HepG2 (cell line): ENCODE data around the gene IQCH. TPM values are rescaled to one million over a fixed set of nuclear protein-coding genes. Genes with fewer than 3 reads are reported as not detected.

ENCODE experiments used
- ATAC-seq: fragments of 200-7000 bp; cut with Tn5 transposase; 3 replicates; pipeline ENCODE4 v1.9.1; 2020; ENCODE audit warnings: mild to moderate bottlenecking, moderate library complexity
- BruUV-seq: library from RNA; stranded (reverse); fragments of 400-500 nt; replicated peaks from 2 replicates; lab custom pipeline; 2021; lab: Mats Ljungman, UMichigan
- CTCF ChIA-PET: fragments of 300-600 bp; formaldehyde crosslinking; extraction: SDS; loops from one replicate; lab custom pipeline; 2021; ENCODE audit warnings: low total read pairs, inconsistent platforms, low intra/inter-chr PET ratio; lab: Yijun Ruan, JAX
- POLR2A ChIA-PET: fragments of 350-600 bp; sonication (Branson Sonifier 250); formaldehyde crosslinking; loops from one replicate; lab custom pipeline; 2020; ENCODE audit warnings: antibody characterized with exemption, inconsistent platforms; lab: Yijun Ruan, JAX
- DNase-seq: peaks from one replicate; pipeline ENCODE4 v3.0.0-alpha.2; 2015; ENCODE audit warnings: low spot score
- FAIRE-seq: peaks from 3 replicates; lab custom pipeline; 2011; peaks lifted over from hg19 to GRCh38; lab: Jason Lieb, UNC
- H2AFZ ChIP-seq: one replicate; pipeline ENCODE4 v1.6.1; 2011; ENCODE audit warnings: low read length, inconsistent platforms
- H3K27ac ChIP-seq: fragments of 300-600 bp; 3 replicates; pipeline ENCODE4 v1.8.0; 2011; ENCODE audit warnings: mixed run types, mild to moderate bottlenecking, mixed read lengths, low read length, inconsistent platforms; ENCODE audit not compliant: insufficient read depth; ENCODE audit errors: extremely low read length
- H3K27me3 ChIP-seq, 2 experiments: fragments of 200-600 bp in 1 of 2; 2 replicates in 1 of 2; 3 replicates in 1 of 2; pipeline versions ENCODE4 v1.6.0 to v1.8.0; 2011; ENCODE audit warnings: low read length in 2 of 2, mild to moderate bottlenecking in 2 of 2, moderate library complexity in 2 of 2, inconsistent platforms in 1 of 2; ENCODE audit not compliant: insufficient read depth in 2 of 2, control insufficient read depth in 1 of 2
- H3K36me3 ChIP-seq, 2 experiments: fragments of 200-600 bp in 1 of 2; replicated peaks in 1 of 2; 2 replicates in 1 of 2; 3 replicates in 1 of 2; pipeline versions ENCODE4 v1.5.1 to v1.8.0; 2011; ENCODE audit warnings: low read length in 2 of 2, inconsistent platforms in 1 of 2; ENCODE audit not compliant: insufficient read depth in 2 of 2, control insufficient read depth in 1 of 2
- H3K4me1 ChIP-seq: 2 replicates; pipeline ENCODE4 v1.5.1; 2012; ENCODE audit warnings: low read length, inconsistent platforms; ENCODE audit not compliant: insufficient read depth
- H3K4me2 ChIP-seq: 2 replicates; pipeline ENCODE4 v1.6.0; 2011; ENCODE audit warnings: low read depth, low read length, inconsistent platforms
- H3K4me3 ChIP-seq, 3 experiments: fragments of 200-600 bp in 1 of 3; sonication (generic), shearing (Covaris generic) in 1 of 3; replicated peaks in 1 of 3; 2 replicates each; pipeline ENCODE4 v1.5.1; 2011 to 2016; ENCODE audit warnings: low read length in 3 of 3, inconsistent platforms in 2 of 3, low read depth in 2 of 3, mild to moderate bottlenecking in 2 of 3, control low read depth in 1 of 3, mixed read lengths in 1 of 3; ENCODE audit not compliant: insufficient read depth in 1 of 3
- H3K79me2 ChIP-seq: one replicate; pipeline ENCODE4 v1.6.1; 2011; ENCODE audit warnings: low read length, inconsistent platforms; ENCODE audit not compliant: insufficient read depth
- H3K9ac ChIP-seq: 2 replicates; pipeline ENCODE4 v1.6.0; 2011; ENCODE audit warnings: mild to moderate bottlenecking, low read depth, low read length, inconsistent platforms; ENCODE audit not compliant: insufficient read depth
- H3K9me3 ChIP-seq: 2 replicates; pipeline ENCODE4 v1.5.1; 2012; ENCODE audit warnings: mild to moderate bottlenecking, low read length
- H4K20me1 ChIP-seq: 2 replicates; pipeline ENCODE4 v1.6.0; 2011; ENCODE audit warnings: inconsistent platforms, mild to moderate bottlenecking, low read length, moderate library complexity; ENCODE audit not compliant: insufficient read depth
- GPN1 ChIP-seq: sonication (generic); formaldehyde crosslinking; IDR thresholded peaks from 2 replicates; pipeline ENCODE4 v1.5.1; 2020; ENCODE audit warnings: missing genetic modification reagents, borderline replicate concordance
- JUN ChIP-seq: sonication (generic); formaldehyde crosslinking; IDR thresholded peaks from 2 replicates; pipeline ENCODE4 v1.4.0; 2020; ENCODE audit warnings: mild to moderate bottlenecking, missing genetic modification reagents
- MYNN ChIP-seq: sonication (generic); formaldehyde crosslinking; IDR thresholded peaks from 2 replicates; pipeline ENCODE4 v1.4.0; 2020; ENCODE audit warnings: mild to moderate bottlenecking, low read depth, missing genetic modification reagents
- PAX8 ChIP-seq: sonication (generic); formaldehyde crosslinking; IDR thresholded peaks from 2 replicates; pipeline ENCODE4 v1.8.0; 2022; ENCODE audit warnings: mild to moderate bottlenecking, missing genetic modification reagents, borderline replicate concordance
- PRPF4 ChIP-seq: fragments of 200-400 bp; formaldehyde crosslinking; IDR thresholded peaks from 2 replicates; pipeline ENCODE4 v1.6.1; 2016; ENCODE audit warnings: low read length, low read depth; ENCODE audit not compliant: poor library complexity, severe bottlenecking
- RAD51 ChIP-seq: fragments of 450-650 bp; IDR thresholded peaks from 2 replicates; pipeline ENCODE4 v1.6.1; 2016; ENCODE audit warnings: borderline replicate concordance
- RNF219 ChIP-seq: sonication (generic); formaldehyde crosslinking; IDR thresholded peaks from 2 replicates; pipeline ENCODE4 v1.5.0; 2020; ENCODE audit warnings: mild to moderate bottlenecking, missing genetic modification reagents
- SPEN ChIP-seq: sonication (generic); formaldehyde crosslinking; IDR thresholded peaks from 2 replicates; pipeline ENCODE4 v1.5.1; 2020; ENCODE audit warnings: low read depth, mild to moderate bottlenecking, missing genetic modification reagents
- TOPORS ChIP-seq: sonication (generic); formaldehyde crosslinking; IDR thresholded peaks from 2 replicates; pipeline ENCODE4 v1.8.0; 2023; ENCODE audit warnings: mild to moderate bottlenecking, missing genetic modification reagents
- TRAFD1 ChIP-seq: sonication (generic); formaldehyde crosslinking; IDR thresholded peaks from 2 replicates; pipeline ENCODE4 v1.5.1; 2020; ENCODE audit warnings: missing genetic modification reagents, mild to moderate bottlenecking, borderline replicate concordance
- ZNF12 ChIP-seq: sonication (generic); formaldehyde crosslinking; IDR thresholded peaks from 2 replicates; pipeline ENCODE4 v1.5.0; 2020; ENCODE audit warnings: missing genetic modification reagents
- ZNF3 ChIP-seq: IDR thresholded peaks from 2 replicates; pipeline ENCODE4 v1.7.0; 2017; ENCODE audit warnings: inconsistent platforms
- ZNF30 ChIP-seq: sonication (generic); formaldehyde crosslinking; IDR thresholded peaks from 2 replicates; pipeline ENCODE4 v1.5.0; 2020; ENCODE audit warnings: mild to moderate bottlenecking, missing genetic modification reagents
- ZNF343 ChIP-seq: sonication (generic); formaldehyde crosslinking; IDR thresholded peaks from 2 replicates; pipeline ENCODE4 v1.4.0; 2020; ENCODE audit warnings: mild to moderate bottlenecking, missing genetic modification reagents
- WGBS: methylation state at CpG from one replicate; pipeline ENCODE4 v1.1.6; 2017; ENCODE audit warnings: low lambda C conversion rate; 5-methylcytosine and 5-hydroxymethylcytosine counted together
- in situ Hi-C: cut with HindIII; loops from 2 replicates; pipeline ENCODE4 v1.10.0; 2017; ENCODE audit warnings: low pct_unique_long_range_greater_than_20kb; ENCODE audit not compliant: extremely low pct_ligation_motif_present
- intact Hi-C: fragments of 100-400 bp; cut with micrococcal nuclease; formaldehyde crosslinking; loops from one replicate; pipeline ENCODE4 v1.10.0; 2022; ENCODE audit not compliant: unreplicated experiment
- polyA plus RNA-seq, 8 experiments: library from polyadenylated mRNA; depleted of rRNA in 3 of 8; stranded (reverse) in 7 of 8; unstranded in 1 of 8; fragments of >200 nt; fragmentation: Illumina TruSeq in 4 of 8; extraction: Trizol in 4 of 8; gene quantifications; 2 replicates each; pipeline versions ENCODE4 v1.2.1 to v1.2.3, GENCODE V29; 2011 to 2016; ENCODE audit warnings: low read depth in 4 of 8, missing spikeins in 1 of 8, mixed read lengths in 1 of 8; ENCODE audit not compliant: insufficient read depth in 1 of 8
- total RNA-seq, 5 experiments: library from RNA; depleted of rRNA; stranded (reverse); fragments of >200 nt; fragmentation: Illumina TruSeq; extraction: Trizol; gene quantifications; 2 replicates each; pipeline ENCODE4 v1.2.3, GENCODE V29; 2016; ENCODE audit warnings: low read depth in 1 of 5

The IQCH gene
- total and polyA plus RNA-seq, 2 of the 13 experiments (the other 11 are each of a cell fraction or from before 2014, with no cell fraction given) = 0.16 to 0.55 TPM

- no peak for TF ChIP-seq RNF219 (CRISPR knock-in tag)
- TF ChIP-seq ZNF12 = no peak
- no peak for TF ChIP-seq PRPF4
- no peak for TF ChIP-seq GPN1 (CRISPR knock-in tag)
- no peak for TF ChIP-seq RAD51
- no peak for TF ChIP-seq TRAFD1 (CRISPR knock-in tag)
Measured at GRCh38 chr15:67545864-67546263, 291.3 kb downstream of the IQCH start (continued).

GRCh38 chr15:67547064-67547463 is 292.5 kb downstream of the IQCH start:
- ATAC-seq (no peak), DNase-seq (no peak), FAIRE-seq (no peak)
- no peaks in the 10 kb centered on the region for H3K79me2 ChIP-seq
- no peak overlapping the region for H3K9ac ChIP-seq
- WGBS = 89% methylated on average over 2 of the region's 2 CpGs
- no TSS peak for BruUV-seq
- no peak overlapping the region for H3K4me2 ChIP-seq
- no peak overlapping the region for H3K27ac ChIP-seq
- H3K36me3 ChIP-seq = peaks cover 2 to 12% of the 10 kb centered on the region in 2 experiments; a peak in 4 of 5 replicates
- H4K20me1 ChIP-seq = no peaks in the 10 kb centered on the region
- POLR2A ChIA-PET = no interaction called here
- H3K4me1 ChIP-seq = peaks cover 24% of the 10 kb centered on the region
- no peaks in the 10 kb centered on the region; a peak in 1 of 5 replicates for H3K27me3 ChIP-seq
- CTCF ChIA-PET = no interaction called here
- no peak overlapping the region for H2AFZ ChIP-seq
- no peaks in the 10 kb centered on the region for H3K9me3 ChIP-seq
- no peak overlapping the region for H3K4me3 ChIP-seq
- intact Hi-C loops = no loop called here
- in situ Hi-C loops = no loop called here
- TF ChIP-seq ZNF3 (CRISPR knock-in tag) = no peak
- no peak for TF ChIP-seq ZNF343 (CRISPR knock-in tag)
- no peak for TF ChIP-seq PAX8
- no peak for TF ChIP-seq SPEN (CRISPR knock-in tag)
- no peak for TF ChIP-seq MYNN (CRISPR knock-in tag)
- TF ChIP-seq ZNF30 (CRISPR knock-in tag) = no peak
- TF ChIP-seq JUN = no peak
- TF ChIP-seq TOPORS (CRISPR knock-in tag) = no peak
